Measurements from ENCODE around the gene LRRC72. TPM values are rescaled to one million over a fixed set of nuclear protein-coding genes. Genes with fewer than 3 reads are reported as not detected.

The LRRC72 gene
- total and polyA plus RNA-seq, 9 of the 15 experiments (the other 6 are each of a cell fraction or from before 2014, with no cell fraction given) = 0.10 TPM; not detected in 8

DNA sequence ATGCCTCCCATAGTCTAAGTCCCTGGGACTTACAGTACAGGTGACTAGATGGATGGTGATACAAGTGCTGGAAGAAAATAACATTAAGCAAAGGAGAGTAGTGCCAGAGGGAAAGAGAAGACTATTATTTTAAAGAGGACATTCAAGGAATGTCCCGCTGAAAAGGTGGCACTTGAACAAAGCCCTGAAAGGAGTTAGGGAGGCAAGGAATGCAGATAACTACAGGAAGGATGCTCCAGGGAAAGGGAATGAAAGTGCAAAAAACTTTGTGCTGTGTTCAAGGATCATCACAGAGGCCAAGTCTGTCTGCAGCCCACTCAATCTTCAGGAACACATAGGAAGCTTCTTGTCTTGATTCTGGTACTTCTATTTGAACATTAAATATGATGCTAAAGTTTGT is 104.0 kb downstream of the LRRC72 start (continued):
- TF ChIP-seq ETV1 (tag; conservative IDR thresholded peaks at IDR 0.05; ENCODE audit: low read depth) (no peak), STAG1 (CRISPR knock-in tag; IDR thresholded peaks at IDR 0.05; ENCODE audit: borderline replicate concordance) (no peak), TEAD1 (CRISPR knock-in tag; IDR thresholded peaks at IDR 0.05) (no peak), SRSF1 (IDR thresholded peaks at IDR 0.05; ENCODE audit: low read depth, low read length) (no peak)

Other genes starting within 250 kb of the LRRC72 start
- 5.9 and 6.6 TPM in 2 replicates for gene CRPPA, start 105.3 kb upstream of the LRRC72 start, total RNA-seq (2014; rRNA removed)
- gene CRPPA, start 105.3 kb upstream of the LRRC72 start, total RNA-seq (2014; rRNA removed; fragmentation: Illumina TruSeq; extraction: Trizol) = 8.0 and 11.1 TPM in 2 replicates
- 13.3 and 14.4 TPM in 2 replicates for gene CRPPA, start 105.3 kb upstream of the LRRC72 start, total RNA-seq (2015; rRNA removed; fragmentation: Illumina TruSeq; extraction: Trizol)
- gene CRPPA, start 105.3 kb upstream of the LRRC72 start, total RNA-seq (2021) = 8.6 and 9.1 TPM in 2 replicates
- 5.5 and 7.8 TPM in 2 replicates for gene CRPPA, start 105.3 kb upstream of the LRRC72 start, polyA plus RNA-seq (2011; rRNA removed)
- gene CRPPA, start 105.3 kb upstream of the LRRC72 start, polyA plus RNA-seq (2014; fragmentation: Illumina TruSeq; extraction: Trizol) = 4.2 and 4.3 TPM in 2 replicates
- 1 to 10 TPM; 3.9 to 8.2 TPM for gene CRPPA, start 105.3 kb upstream of the LRRC72 start, polyA plus RNA-seq (2014; fragmentation: Nextera tagmentation; extraction: Ambion mirVana)
- 3.4 and 5.1 TPM in 2 replicates for gene CRPPA, start 105.3 kb upstream of the LRRC72 start, polyA plus RNA-seq (2014; rRNA removed)
- gene SOSTDC1, start 61.1 kb upstream of the LRRC72 start, total RNA-seq (2014; rRNA removed) = 8.3 and 10.5 TPM in 2 replicates
- 15.0 and 15.1 TPM in 2 replicates for gene SOSTDC1, start 61.1 kb upstream of the LRRC72 start, total RNA-seq (2014; rRNA removed; fragmentation: Illumina TruSeq; extraction: Trizol)
- gene SOSTDC1, start 61.1 kb upstream of the LRRC72 start, total RNA-seq (2015; rRNA removed; fragmentation: Illumina TruSeq; extraction: Trizol) = 23.0 and 23.7 TPM in 2 replicates
- gene SOSTDC1, start 61.1 kb upstream of the LRRC72 start, total RNA-seq (2021) = 8.8 and 12.0 TPM in 2 replicates
- gene SOSTDC1, start 61.1 kb upstream of the LRRC72 start, polyA plus RNA-seq (2011; rRNA removed) = 5.8 and 15.9 TPM in 2 replicates
- 15.3 and 18.4 TPM in 2 replicates for gene SOSTDC1, start 61.1 kb upstream of the LRRC72 start, polyA plus RNA-seq (2014; fragmentation: Illumina TruSeq; extraction: Trizol)
- 10 to 100 TPM; 47.5 to 48.6 TPM for gene SOSTDC1, start 61.1 kb upstream of the LRRC72 start, polyA plus RNA-seq (2014; fragmentation: Nextera tagmentation; extraction: Ambion mirVana)
- 9.8 and 10.1 TPM in 2 replicates for gene SOSTDC1, start 61.1 kb upstream of the LRRC72 start, polyA plus RNA-seq (2014; rRNA removed)
- 41.1 and 41.4 TPM in 2 replicates for gene ANKMY2, start 118.9 kb downstream of the LRRC72 start, total RNA-seq (2014; rRNA removed)
- 57.0 and 64.3 TPM in 2 replicates for gene ANKMY2, start 118.9 kb downstream of the LRRC72 start, total RNA-seq (2014; rRNA removed; fragmentation: Illumina TruSeq; extraction: Trizol)
- gene ANKMY2, start 118.9 kb downstream of the LRRC72 start, total RNA-seq (2015; rRNA removed; fragmentation: Illumina TruSeq; extraction: Trizol) = 48.7 and 52.6 TPM in 2 replicates
- gene ANKMY2, start 118.9 kb downstream of the LRRC72 start, total RNA-seq (2021) = 43.7 and 44.0 TPM in 2 replicates
- 58.5 and 71.5 TPM in 2 replicates for gene ANKMY2, start 118.9 kb downstream of the LRRC72 start, polyA plus RNA-seq (2011; rRNA removed)
- gene ANKMY2, start 118.9 kb downstream of the LRRC72 start, polyA plus RNA-seq (2014; fragmentation: Illumina TruSeq; extraction: Trizol) = 45.7 and 48.8 TPM in 2 replicates
- gene ANKMY2, start 118.9 kb downstream of the LRRC72 start, polyA plus RNA-seq (2014; fragmentation: Nextera tagmentation; extraction: Ambion mirVana) = 10 to 100 TPM; 38.9 to 70.3 TPM
- gene ANKMY2, start 118.9 kb downstream of the LRRC72 start, polyA plus RNA-seq (2014; rRNA removed) = 45.7 and 48.4 TPM in 2 replicates
- gene BZW2, start 119.4 kb downstream of the LRRC72 start, total RNA-seq (2014; rRNA removed) = 133 and 168 TPM in 2 replicates
- gene BZW2, start 119.4 kb downstream of the LRRC72 start, total RNA-seq (2014; rRNA removed; fragmentation: Illumina TruSeq; extraction: Trizol) = 188 and 204 TPM in 2 replicates
- 163 and 167 TPM in 2 replicates for gene BZW2, start 119.4 kb downstream of the LRRC72 start, total RNA-seq (2015; rRNA removed; fragmentation: Illumina TruSeq; extraction: Trizol)
- 146 and 159 TPM in 2 replicates for gene BZW2, start 119.4 kb downstream of the LRRC72 start, total RNA-seq (2021)
- 140 and 155 TPM in 2 replicates for gene BZW2, start 119.4 kb downstream of the LRRC72 start, polyA plus RNA-seq (2011; rRNA removed)
- 222 and 244 TPM in 2 replicates for gene BZW2, start 119.4 kb downstream of the LRRC72 start, polyA plus RNA-seq (2014; fragmentation: Illumina TruSeq; extraction: Trizol)
- 100 to 1,000 TPM; 251 to 316 TPM for gene BZW2, start 119.4 kb downstream of the LRRC72 start, polyA plus RNA-seq (2014; fragmentation: Nextera tagmentation; extraction: Ambion mirVana)
- 137 and 173 TPM in 2 replicates for gene BZW2, start 119.4 kb downstream of the LRRC72 start, polyA plus RNA-seq (2014; rRNA removed)
- 12.8 and 16.6 TPM in 2 replicates for gene TSPAN13, start 226.9 kb downstream of the LRRC72 start, total RNA-seq (2014; rRNA removed)
- 29.2 and 32.5 TPM in 2 replicates for gene TSPAN13, start 226.9 kb downstream of the LRRC72 start, total RNA-seq (2014; rRNA removed; fragmentation: Illumina TruSeq; extraction: Trizol)
- gene TSPAN13, start 226.9 kb downstream of the LRRC72 start, total RNA-seq (2015; rRNA removed; fragmentation: Illumina TruSeq; extraction: Trizol) = 14.3 and 16.4 TPM in 2 replicates
- gene TSPAN13, start 226.9 kb downstream of the LRRC72 start, total RNA-seq (2021) = 26.8 and 28.9 TPM in 2 replicates
- 23.3 and 46.3 TPM in 2 replicates for gene TSPAN13, start 226.9 kb downstream of the LRRC72 start, polyA plus RNA-seq (2011; rRNA removed)
- 25.0 and 29.3 TPM in 2 replicates for gene TSPAN13, start 226.9 kb downstream of the LRRC72 start, polyA plus RNA-seq (2014; fragmentation: Illumina TruSeq; extraction: Trizol)
- 1 to 10 TPM; 7.8 to 9.8 TPM for gene TSPAN13, start 226.9 kb downstream of the LRRC72 start, polyA plus RNA-seq (2014; fragmentation: Nextera tagmentation; extraction: Ambion mirVana)
- gene TSPAN13, start 226.9 kb downstream of the LRRC72 start, polyA plus RNA-seq (2014; rRNA removed) = 20.0 and 23.9 TPM in 2 replicates